OCI-M2 (cell line): ENCODE data around the gene BTG3.

Experiments used
- DNase-seq: peaks from one replicate; lab custom pipeline; 2025; ENCODE audit not compliant: unreplicated experiment; lab: John Stamatoyannopoulos, UW

Gene BTG3, protein sequence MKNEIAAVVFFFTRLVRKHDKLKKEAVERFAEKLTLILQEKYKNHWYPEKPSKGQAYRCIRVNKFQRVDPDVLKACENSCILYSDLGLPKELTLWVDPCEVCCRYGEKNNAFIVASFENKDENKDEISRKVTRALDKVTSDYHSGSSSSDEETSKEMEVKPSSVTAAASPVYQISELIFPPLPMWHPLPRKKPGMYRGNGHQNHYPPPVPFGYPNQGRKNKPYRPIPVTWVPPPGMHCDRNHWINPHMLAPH

DNA sequence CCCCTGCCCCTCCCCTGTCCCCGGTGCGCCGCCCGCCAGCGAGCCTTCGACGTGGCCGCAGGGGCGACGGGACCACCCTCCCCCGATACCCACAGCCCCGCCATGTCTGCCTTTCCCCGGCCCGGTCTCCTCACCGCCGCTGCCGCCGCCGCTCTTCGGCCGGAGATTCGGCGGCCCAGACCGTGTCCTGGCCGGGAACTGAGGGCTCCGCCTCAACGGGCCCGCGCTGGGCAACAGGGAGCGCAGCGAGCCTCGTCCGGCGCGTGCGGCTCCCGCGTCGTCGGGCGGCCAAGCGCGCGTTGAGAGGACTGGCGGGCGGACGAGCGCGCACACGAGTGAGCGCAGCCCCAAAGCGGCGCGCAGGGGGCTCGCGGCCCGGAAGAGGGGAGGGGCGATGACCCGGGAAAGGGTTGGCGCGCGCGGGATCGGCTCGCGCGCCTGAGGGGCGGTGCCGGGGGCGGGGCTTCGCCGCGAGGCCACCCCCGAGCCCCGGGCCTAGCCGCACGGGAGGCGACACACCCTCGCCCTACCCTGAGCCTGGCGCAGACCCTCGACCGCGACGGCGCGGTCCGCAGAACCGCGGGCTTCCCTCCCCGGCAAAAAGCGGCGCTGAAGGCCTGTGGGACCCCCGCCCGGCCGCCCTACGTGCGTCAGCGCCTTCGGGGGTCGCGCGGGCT lies at the start of gene BTG3:
Gene BTG3 (minus strand): TSS at position 337 of the 677 bp plus-strand sequence. CDS start 3,757 bp downstream, outside the sequence.
- no peak for DNase-seq

DNA sequence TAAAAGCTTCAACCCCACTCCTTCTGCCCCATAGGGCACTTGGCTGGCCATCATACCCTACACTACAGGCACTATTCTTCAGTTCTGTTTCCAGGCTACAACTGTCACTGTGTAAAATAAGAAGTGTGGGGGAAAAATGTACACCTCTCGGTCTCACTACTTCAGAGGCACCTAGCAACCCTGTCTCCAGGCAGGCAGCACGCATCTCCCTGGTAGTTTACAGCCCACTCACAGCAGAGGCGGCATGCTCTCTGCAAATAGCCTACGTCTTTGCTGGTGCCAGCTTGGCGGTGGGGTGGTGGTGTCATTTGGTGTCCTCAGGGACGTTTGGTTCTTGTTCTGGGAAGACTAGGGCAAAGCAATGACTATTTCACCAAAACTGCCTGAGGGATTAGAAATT lies 48.2 kb upstream of the BTG3 start:
- no peak for DNase-seq

DNA sequence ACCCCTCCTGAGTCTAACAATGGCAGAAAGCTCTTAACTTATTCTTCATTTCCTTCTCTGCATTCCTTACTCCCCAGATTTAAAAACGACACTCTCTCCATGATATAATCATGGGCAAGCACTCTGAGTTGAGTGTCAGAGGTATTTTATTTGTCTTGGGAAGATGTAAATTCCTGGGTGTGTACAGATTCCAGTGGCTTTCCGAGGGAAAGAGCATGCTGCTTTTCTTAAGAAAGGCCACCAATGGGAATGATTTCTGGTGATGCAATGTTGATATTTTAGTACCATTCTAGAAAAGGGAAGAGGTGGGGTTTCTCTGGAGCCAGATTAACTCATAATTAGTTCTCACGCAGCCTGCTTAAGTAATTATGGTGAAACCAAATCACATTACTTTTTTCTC lies 47.8 kb upstream of the BTG3 start:
- no peak for DNase-seq

DNA sequence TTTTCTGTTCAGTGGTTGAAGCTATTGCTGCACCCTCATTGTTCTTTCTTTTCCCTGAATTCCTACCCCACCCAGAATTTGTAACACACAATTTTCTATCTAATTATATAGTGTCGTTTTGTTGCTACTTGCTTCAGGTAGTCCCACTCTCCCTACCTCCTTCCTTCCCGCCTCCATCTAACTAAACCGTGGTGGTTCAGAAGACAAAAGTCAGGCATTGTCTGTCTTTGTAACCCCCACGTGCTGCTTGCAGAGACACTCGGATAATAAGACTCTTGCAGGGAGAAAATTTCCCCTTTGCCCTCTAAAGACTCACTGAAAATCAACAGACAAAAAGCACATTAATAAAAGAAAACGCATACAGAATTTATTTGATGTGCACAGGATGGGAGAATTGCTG lies 46.2 kb upstream of the BTG3 start:
- no peak for DNase-seq

DNA sequence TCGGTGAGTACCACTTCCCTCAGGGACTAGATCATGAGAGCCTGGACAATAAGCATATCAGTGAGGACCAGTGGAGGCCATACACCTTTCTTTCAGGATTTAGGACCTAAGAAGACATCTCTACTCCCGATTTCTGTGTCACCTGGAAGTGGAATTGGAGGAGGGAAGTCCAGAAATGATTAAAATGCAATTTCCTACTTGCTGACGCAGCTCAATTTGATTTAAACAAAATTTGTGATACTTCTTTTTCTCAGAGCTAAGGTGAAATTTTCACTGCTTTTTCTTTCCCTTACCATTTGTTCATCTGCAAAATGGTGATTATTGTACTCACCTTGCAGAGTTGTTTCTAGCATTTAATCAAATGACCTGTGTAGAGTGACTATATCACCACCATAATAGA lies 38.8 kb upstream of the BTG3 start:
- no peak for DNase-seq

DNA sequence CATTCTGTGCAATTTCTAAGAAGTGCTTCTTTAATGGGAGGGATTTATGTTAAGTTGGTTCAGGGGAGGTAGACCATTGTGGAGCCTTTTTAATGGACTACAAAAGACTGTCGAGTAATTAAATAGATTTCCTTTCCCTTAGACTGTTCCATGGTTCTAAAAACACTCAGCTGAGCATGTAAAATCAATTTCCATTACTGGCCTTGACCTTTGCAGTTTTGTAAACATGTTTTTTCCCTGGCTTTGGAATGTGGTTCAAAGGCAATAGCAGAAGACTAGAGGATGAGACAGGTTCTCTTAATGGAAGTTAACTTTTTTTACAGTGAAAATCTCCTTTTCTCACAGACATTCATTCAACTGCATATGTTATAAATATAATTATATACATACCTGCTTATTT lies 37.6 kb upstream of the BTG3 start:
- DNase-seq: no peak

DNA sequence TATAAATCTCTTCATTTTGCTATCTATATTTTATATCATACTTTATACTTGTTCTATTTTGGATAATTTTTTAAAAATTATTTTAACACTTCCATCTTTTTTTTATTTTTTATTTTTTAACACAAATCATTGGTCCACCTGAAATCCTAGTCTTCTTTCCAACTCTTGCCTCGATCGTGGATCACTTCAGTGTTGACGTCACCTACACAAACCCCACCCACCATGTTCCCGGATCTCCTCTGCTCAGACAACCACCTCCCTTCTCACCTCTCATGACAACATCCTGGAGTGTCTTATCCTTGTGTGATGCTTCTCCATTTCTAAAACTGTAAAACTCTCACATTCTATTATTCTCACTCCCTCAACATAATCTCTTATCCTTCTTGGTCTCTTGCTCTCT lies 34.1 kb upstream of the BTG3 start:
- DNase-seq: no peak

DNA sequence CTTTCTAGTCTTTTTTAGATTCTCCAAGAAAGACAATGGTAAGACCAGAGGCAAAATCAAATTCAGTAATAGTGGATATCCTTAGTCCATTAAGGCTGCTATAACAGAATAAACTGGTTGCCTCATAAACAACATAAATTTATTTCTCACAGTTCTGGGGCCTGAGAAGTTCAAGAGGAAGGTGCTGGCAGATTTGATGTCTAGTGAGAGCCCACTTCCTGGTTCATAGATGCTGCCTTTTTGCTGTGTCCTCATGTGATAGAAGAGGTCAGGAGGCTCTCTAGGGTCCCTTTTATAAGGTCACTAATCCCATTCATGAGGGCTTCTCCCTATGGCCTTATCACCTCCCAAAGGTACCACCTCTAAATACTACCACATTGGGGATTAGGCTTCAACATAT lies 31.5 kb upstream of the BTG3 start:
- no peak for DNase-seq

DNA sequence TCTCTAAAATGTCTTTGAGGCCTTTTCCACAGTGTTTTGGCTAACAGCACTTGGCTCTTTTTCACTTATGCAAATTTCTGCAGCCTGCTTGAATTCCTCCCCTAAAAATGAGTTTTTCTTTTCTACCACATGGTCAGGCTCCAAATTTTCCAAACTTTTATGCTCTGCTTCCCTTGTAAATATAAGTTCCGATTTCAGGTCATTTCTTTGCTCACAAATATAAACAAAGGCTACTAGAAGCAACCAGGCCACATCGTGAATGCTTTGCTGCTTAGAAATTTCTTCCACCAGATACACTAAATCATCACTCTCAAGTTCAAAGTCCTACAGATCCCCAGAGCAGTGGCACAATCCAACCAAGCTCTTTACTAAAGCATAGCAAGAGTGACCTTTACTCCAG lies 28.1 kb upstream of the BTG3 start:
- no peak for DNase-seq

DNA sequence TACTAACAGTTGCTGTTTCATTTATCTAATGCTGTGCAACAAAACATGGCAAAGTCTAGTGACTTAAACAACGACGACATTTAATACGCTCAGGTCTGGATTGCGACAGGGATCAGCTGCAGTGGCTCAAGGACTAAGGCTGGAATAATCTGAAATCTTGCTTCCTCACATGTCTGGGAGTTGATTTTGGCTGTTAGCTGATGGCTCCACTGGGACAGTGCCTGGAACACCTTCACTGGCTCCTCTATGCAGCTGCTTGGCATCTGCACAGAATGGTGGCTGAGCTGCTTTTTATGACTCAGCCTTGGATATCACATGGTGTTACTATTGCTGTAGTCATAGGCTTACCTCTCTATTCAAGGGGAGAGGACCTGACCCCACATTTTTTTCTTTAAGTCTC lies 24.0 kb upstream of the BTG3 start:
- no peak for DNase-seq

DNA sequence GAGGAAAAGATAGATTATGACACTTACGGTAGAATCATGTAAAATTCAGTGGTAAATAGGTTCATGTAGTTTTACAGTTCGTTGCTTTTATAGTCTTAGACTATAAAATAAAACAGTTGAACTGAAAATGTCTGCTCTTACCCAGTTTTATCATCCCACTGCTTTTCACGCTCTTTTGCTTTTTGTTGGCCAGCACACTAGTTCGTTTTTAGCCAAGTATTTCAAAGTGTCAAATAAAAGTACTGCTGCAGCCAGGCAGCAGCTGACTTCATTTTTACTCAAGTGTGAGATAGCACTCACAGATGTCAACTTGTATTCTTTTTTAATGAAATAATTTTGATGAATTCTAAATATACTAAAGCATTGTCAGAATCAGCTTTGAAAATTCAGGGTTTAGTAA lies 18.5 kb upstream of the BTG3 start:
- DNase-seq: no peak

DNA sequence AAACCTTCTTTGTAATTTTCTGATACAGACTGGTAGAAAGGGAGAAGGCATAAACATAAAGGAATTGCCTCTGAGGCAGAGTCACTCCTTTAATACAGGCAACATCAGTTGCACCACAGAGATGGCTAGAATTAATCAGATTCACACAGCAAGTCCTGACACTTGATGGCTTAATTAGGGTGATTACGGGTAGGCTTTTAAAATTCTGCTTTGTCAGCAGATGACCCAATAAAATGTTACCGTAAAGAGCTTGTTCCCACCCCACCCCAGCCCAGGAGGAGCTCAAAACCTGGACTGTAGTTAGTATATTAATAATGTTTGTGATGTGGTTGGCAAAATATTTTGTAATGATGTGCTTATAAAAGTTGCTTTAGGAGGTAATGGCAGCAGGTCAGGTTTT lies 9.3 kb upstream of the BTG3 start:
- DNase-seq: no peak

DNA sequence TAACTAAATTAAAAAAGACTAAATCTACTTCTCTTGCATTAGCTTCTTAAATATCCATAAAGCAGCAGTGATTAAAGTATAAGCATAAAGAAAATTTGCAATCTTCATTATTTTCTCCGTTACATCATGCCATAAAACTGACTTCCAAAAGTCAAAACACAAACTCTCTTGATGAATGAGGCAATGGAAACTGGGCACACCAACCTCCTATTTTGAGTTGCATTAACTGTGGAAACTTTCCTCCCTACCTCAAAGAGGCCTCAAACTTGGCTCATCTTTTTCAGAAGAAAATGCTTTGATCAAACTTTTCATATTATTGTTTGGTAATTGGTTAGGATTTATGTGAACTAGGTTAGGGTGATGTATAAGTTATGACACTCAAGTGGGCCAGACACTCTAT lies 4.1 kb upstream of the BTG3 start:
- DNase-seq: no peak

DNA sequence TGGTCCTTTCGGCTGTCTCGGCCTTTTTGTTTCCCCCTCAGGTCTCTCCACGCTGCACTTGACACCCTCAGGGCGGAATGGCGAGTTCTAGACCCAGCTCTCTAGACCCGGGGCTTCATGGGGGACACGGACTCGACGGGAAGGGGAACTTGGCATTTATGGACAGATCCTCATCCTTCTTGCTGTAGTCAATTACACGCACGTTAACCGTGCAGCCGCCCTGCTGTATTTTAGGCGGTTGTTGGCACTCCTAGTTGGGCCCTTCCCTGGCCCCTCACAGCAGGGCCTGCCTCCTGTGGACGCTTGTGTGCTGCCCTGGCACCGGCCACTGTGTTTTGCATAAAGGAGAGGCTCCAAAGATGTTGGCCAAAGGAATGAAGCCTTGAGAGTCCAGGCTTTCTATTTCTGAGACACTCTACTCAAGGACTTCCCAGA lies 558 bp upstream of the BTG3 start:
- DNase-seq: no peak

DNA sequence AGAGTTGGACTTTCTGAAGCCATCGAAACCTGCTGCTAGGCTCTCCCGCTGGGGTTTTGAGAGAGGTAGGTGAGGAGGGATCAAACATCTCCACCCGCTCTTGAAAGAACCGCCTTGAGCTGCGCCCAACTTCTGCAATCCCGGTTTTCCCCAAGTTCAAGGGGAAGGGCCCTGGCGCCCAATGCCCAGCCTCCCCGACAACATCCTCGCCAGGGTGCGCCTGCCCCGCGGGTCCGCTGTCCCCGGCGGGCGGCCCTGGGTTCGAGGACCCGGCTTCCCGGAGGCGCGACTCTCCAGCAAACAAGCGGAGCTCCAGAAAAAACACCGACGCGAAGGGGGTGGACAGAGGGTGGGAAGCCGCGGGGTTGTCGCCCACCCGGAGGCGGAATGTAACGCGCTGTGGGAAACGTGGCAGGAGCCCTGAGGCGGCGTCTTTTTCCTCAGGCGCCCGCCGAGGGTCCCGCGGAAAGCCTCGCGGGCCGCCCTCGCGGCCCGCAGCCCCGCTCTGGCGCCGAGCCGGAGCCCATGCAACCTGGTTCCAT lies 607 bp downstream of the BTG3 start:
- DNase-seq: no peak

DNA sequence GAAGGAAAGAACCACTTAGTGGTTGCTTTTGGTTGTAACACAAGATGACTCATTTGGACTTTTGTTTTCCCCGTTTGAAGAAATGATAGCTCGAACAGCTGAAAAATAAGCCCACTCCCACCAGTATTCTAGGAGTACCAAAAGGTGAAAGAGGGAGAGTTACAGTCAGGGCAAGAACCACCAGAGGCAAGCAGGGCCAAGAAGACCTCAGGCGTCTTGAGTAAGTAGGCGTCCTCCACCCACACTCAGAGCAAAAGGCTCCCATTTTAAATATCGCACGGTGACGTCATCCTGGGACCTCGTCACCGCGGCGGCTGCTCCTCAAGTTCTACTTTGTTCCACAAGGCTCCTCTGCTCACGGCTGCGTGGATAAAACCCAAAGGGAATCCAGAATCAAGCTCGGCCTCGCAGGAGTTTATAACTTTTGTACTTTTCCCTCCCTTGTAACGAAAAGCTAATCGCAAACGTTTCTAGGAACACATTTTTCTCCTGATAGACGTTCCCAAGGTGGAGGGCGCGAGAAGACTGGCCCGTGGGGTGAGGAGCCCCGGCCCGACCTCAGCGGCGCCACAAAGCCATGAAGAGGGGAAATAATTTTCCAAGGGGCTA lies 1.2 kb downstream of the BTG3 start:
- peak; percentile 30 for DNase-seq

DNA sequence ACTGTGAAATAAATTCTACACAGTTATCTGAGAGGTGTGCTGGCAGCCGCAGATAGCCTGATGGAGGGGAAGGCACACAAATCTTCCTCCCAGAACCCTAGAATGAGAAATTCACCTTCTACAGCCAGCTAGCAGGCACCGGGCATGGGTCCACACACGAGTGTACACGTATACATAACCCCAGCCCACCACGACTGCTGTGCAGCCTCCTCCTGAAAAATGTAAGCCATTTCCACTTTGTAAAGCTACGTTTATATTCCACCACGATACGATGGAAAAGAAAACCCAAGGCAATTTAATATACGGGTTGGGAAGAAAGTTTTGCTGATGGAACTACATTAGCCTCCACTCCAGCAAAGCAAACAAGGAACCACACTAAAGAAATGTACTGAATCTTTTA lies 1.8 kb downstream of the BTG3 start:
- DNase-seq: no peak

DNA sequence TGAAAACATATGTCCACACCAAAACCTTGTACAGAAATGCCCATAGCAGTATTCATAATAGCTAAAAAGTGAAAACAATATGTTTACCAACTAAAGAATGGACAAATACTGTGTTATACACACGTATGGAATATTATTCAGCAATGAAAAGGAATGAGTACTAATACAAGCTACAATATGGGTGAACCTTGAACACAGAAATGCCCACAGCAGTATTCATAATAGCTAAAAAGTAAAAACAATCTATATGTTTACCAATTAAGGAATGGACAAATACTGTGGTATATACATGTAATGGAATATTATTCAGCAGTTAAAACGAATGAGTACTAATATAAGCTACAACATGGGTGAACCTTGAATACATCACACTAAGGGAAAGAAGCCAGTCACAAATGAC lies 3.0 kb downstream of the BTG3 start:
- no peak for DNase-seq

DNA sequence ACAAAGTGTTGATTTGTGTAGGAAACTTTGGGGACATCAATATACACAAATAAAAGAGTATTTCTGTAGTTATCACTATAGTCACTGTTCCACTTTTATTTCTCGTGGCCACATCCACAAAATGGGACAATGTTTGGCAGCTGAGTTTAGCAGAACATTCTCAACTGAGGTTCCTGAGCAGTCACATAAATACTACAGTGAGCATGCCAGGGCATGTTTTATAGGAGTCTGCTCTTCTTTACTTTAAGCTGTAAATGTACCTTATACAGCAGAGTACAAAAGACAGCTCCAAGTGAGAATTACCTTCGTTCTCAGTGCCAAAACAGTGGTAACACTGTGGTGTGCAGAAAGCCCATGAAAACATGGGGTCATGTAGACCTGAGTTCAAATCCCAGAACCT lies 5.0 kb downstream of the BTG3 start:
- no peak for DNase-seq

DNA sequence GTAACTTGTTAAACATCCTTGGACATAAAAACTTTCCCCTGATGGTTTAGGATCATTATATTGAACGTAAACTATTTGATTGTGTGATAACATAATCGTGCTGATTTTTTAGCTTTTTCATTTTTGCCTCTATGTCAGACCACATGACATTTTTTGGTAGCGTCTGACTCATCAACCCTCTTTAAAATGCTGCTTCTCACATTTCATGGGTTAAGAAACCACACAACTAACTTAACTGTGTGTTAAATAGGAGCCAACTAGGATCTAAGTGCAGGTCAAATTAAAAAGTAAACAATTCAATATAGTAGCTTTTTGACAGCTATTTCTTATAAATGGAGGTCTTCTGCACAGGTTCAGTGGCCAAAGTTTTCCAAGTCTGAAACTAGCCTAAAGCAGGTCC lies 9.8 kb downstream of the BTG3 start:
- DNase-seq: no peak

DNA sequence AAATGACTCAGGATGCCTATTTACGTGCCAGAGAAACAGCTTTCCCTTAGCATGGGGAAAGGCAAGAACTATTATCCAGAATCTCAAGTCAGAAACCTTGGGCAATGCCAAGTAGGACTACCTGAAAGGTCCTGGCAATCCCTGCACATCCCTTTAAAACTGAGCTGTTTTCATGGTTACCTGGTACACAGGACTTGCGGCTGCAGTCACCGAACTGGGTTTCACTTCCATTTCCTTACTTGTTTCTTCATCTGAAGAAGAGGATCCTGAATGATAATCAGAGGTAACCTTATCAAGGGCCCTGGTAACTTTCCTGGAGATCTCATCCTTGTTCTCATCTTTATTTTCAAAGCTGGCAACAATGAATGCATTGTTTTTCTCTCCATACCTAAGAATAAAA lies 14.3 kb downstream of the BTG3 start:
- no peak for DNase-seq

DNA sequence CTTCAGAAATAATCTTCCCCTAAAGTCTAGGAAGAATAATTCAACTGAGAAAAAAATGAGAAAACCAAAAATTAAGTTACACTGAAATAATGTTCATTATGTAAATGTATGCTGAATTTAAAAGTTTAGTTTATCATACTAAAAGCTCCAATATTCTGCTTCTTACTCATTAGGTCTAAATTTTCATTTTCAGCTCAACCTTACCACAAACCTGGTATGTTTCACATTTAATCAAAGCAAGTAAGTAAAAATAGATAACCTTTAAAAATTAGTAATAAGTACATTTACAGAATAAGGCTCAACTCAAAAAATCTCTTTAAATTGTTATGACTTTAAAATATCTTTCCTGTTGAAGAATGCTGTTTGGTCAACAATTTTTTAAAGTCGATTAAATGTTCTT lies 15.0 kb downstream of the BTG3 start:
- no peak for DNase-seq
